Measurements from ENCODE around the gene C18orf63.

C18orf63 gene

GRCh38 chr18:74288041-74288440, 27.6 kb upstream of the C18orf63 start:
- DNase-seq (ENCODE audit: low read depth, low spot score): no peak
- H3K4me3 ChIP-seq (ENCODE audit: insufficient read length, low read depth): no peak overlapping the region
- peaks cover 10% of the 10 kb centered on the region for H3K27me3 ChIP-seq (ENCODE audit: insufficient read depth, insufficient read length)

GRCh38 chr18:74288730-74289129, 26.9 kb upstream of the C18orf63 start:
- Histone ChIP-seq H3K36me3 (ENCODE audit: insufficient read depth, insufficient read length, low read length) (no peaks in the 10 kb centered on the region), H3K4me1 (ENCODE audit: insufficient read depth, insufficient read length) (peaks cover under 1% of the 10 kb centered on the region), H3K9me3 (ENCODE audit: insufficient read depth, low read length) (peaks cover 10% of the 10 kb centered on the region; the same call in 1 of the 2 replicates), H3K27me3 (ENCODE audit: insufficient read depth, insufficient read length) (peaks cover 10% of the 10 kb centered on the region), H3K9ac (ENCODE audit: insufficient read length, low read depth) (no peak overlapping the region), H3K4me3 (ENCODE audit: insufficient read length, low read depth) (no peak overlapping the region)
- TF ChIP-seq YY1 (IDR thresholded peaks at IDR 0.05; ENCODE audit: insufficient read depth, insufficient read length) (no peak), ZNF274 (IDR thresholded peaks at IDR 0.05; ENCODE audit: low read depth, low read length) (no peak), SUZ12 (IDR thresholded peaks at IDR 0.05; ENCODE audit: extremely low read depth, insufficient read depth, insufficient read length) (no peak)
- no peak for DNase-seq (ENCODE audit: low read depth, low spot score)

More at GRCh38 chr18:74288041-74288440, 27.6 kb upstream of the C18orf63 start:
- no peaks in the 10 kb centered on the region for H3K36me3 ChIP-seq (ENCODE audit: insufficient read depth, insufficient read length, low read length)
- H3K9me3 ChIP-seq (ENCODE audit: insufficient read depth, low read length): peaks cover 4% of the 10 kb centered on the region; the same call in 1 of the 2 replicates
- TF ChIP-seq SUZ12 (IDR thresholded peaks at IDR 0.05; ENCODE audit: extremely low read depth, insufficient read depth, insufficient read length) (no peak), ZNF274 (IDR thresholded peaks at IDR 0.05; ENCODE audit: low read depth, low read length) (no peak), YY1 (IDR thresholded peaks at IDR 0.05; ENCODE audit: insufficient read depth, insufficient read length) (no peak)
- no peak overlapping the region for H3K9ac ChIP-seq (ENCODE audit: insufficient read length, low read depth)
- peaks cover 4% of the 10 kb centered on the region for H3K4me1 ChIP-seq (ENCODE audit: insufficient read depth, insufficient read length)

- H3K9ac ChIP-seq (ENCODE audit: insufficient read length, low read depth): no peak overlapping the region
- TF ChIP-seq YY1 (IDR thresholded peaks at IDR 0.05; ENCODE audit: insufficient read depth, insufficient read length): no peak
- no peak for TF ChIP-seq ZNF274 (IDR thresholded peaks at IDR 0.05; ENCODE audit: low read depth, low read length)
- no peak for TF ChIP-seq SUZ12 (IDR thresholded peaks at IDR 0.05; ENCODE audit: extremely low read depth, insufficient read depth, insufficient read length)
- peaks cover 15% of the 10 kb centered on the region; the same call in 1 of the 2 replicates for H3K9me3 ChIP-seq (ENCODE audit: insufficient read depth, low read length)
- no peaks in the 10 kb centered on the region for H3K4me1 ChIP-seq (ENCODE audit: insufficient read depth, insufficient read length)
- peaks cover 10% of the 10 kb centered on the region for H3K27me3 ChIP-seq (ENCODE audit: insufficient read depth, insufficient read length)
- H3K36me3 ChIP-seq (ENCODE audit: insufficient read depth, insufficient read length, low read length): no peaks in the 10 kb centered on the region
- no peak for DNase-seq (ENCODE audit: low read depth, low spot score)
- H3K4me3 ChIP-seq (ENCODE audit: insufficient read length, low read depth): no peak overlapping the region
Measured at GRCh38 chr18:74289137-74289536, 26.5 kb upstream of the C18orf63 start.

- no peak for DNase-seq (ENCODE audit: low read depth, low spot score)
- H3K36me3 ChIP-seq (ENCODE audit: insufficient read depth, insufficient read length, low read length): no peaks in the 10 kb centered on the region
- no peak overlapping the region for H3K4me3 ChIP-seq (ENCODE audit: insufficient read length, low read depth)
- TF ChIP-seq SUZ12 (IDR thresholded peaks at IDR 0.05; ENCODE audit: extremely low read depth, insufficient read depth, insufficient read length) (no peak), ZNF274 (IDR thresholded peaks at IDR 0.05; ENCODE audit: low read depth, low read length) (no peak), YY1 (IDR thresholded peaks at IDR 0.05; ENCODE audit: insufficient read depth, insufficient read length) (no peak)
- H3K27me3 ChIP-seq (ENCODE audit: insufficient read depth, insufficient read length): peaks cover 10% of the 10 kb centered on the region
- H3K9me3 ChIP-seq (ENCODE audit: insufficient read depth, low read length): peaks cover 19% of the 10 kb centered on the region; the same call in 1 of the 2 replicates
- no peaks in the 10 kb centered on the region for H3K4me1 ChIP-seq (ENCODE audit: insufficient read depth, insufficient read length)
- no peak overlapping the region for H3K9ac ChIP-seq (ENCODE audit: insufficient read length, low read depth)
Measured at GRCh38 chr18:74290021-74290420, 25.6 kb upstream of the C18orf63 start.

GRCh38 chr18:74290794-74291471, 24.7 kb upstream of the C18orf63 start:
- peak overlapping the region; percentile 86 for H3K4me3 ChIP-seq (ENCODE audit: insufficient read length, low read depth)
- peaks cover 10% of the 10 kb centered on the region for H3K27me3 ChIP-seq (ENCODE audit: insufficient read depth, insufficient read length)
- H3K4me1 ChIP-seq (ENCODE audit: insufficient read depth, insufficient read length): no peaks in the 10 kb centered on the region
- H3K9me3 ChIP-seq (ENCODE audit: insufficient read depth, low read length): peaks cover 19% of the 10 kb centered on the region; the same call in 1 of the 2 replicates
- peak overlapping the region; percentile 9 for H3K9ac ChIP-seq (ENCODE audit: insufficient read length, low read depth)
- TF ChIP-seq ZNF274 (IDR thresholded peaks at IDR 0.05; ENCODE audit: low read depth, low read length) (no peak), YY1 (IDR thresholded peaks at IDR 0.05; ENCODE audit: insufficient read depth, insufficient read length) (no peak), SUZ12 (IDR thresholded peaks at IDR 0.05; ENCODE audit: extremely low read depth, insufficient read depth, insufficient read length) (no peak)
- no peaks in the 10 kb centered on the region for H3K36me3 ChIP-seq (ENCODE audit: insufficient read depth, insufficient read length, low read length)
- no peak for DNase-seq (ENCODE audit: low read depth, low spot score)

- H3K9me3 ChIP-seq (ENCODE audit: insufficient read depth, low read length): peaks cover 19% of the 10 kb centered on the region; the same call in 1 of the 2 replicates
- no peaks in the 10 kb centered on the region for H3K4me1 ChIP-seq (ENCODE audit: insufficient read depth, insufficient read length)
- no peaks in the 10 kb centered on the region for H3K36me3 ChIP-seq (ENCODE audit: insufficient read depth, insufficient read length, low read length)
- H3K27me3 ChIP-seq (ENCODE audit: insufficient read depth, insufficient read length): peaks cover 10% of the 10 kb centered on the region
- no peak for TF ChIP-seq YY1 (IDR thresholded peaks at IDR 0.05; ENCODE audit: insufficient read depth, insufficient read length)
- TF ChIP-seq SUZ12 (IDR thresholded peaks at IDR 0.05; ENCODE audit: extremely low read depth, insufficient read depth, insufficient read length): no peak
- TF ChIP-seq ZNF274 (IDR thresholded peaks at IDR 0.05; ENCODE audit: low read depth, low read length): no peak
- peak overlapping the region; percentile 86 for H3K4me3 ChIP-seq (ENCODE audit: insufficient read length, low read depth)
- DNase-seq (ENCODE audit: low read depth, low spot score): no peak
- H3K9ac ChIP-seq (ENCODE audit: insufficient read length, low read depth): peak overlapping the region; percentile 74
Measured at GRCh38 chr18:74291472-74291770, 24.2 kb upstream of the C18orf63 start.

- peak within 1 kb of the TSS; percentile 86 for H3K4me3 ChIP-seq (ENCODE audit: insufficient read length, low read depth)
- peak; percentile 83 for DNase-seq (ENCODE audit: low read depth, low spot score)
- peaks cover 19% of the 10 kb centered on the region; the same call in 1 of the 2 replicates for H3K9me3 ChIP-seq (ENCODE audit: insufficient read depth, low read length)
- peak within 1 kb of the TSS; percentile 74 for H3K9ac ChIP-seq (ENCODE audit: insufficient read length, low read depth)
- peaks cover 10% of the 10 kb centered on the region for H3K27me3 ChIP-seq (ENCODE audit: insufficient read depth, insufficient read length)
- H3K36me3 ChIP-seq (ENCODE audit: insufficient read depth, insufficient read length, low read length): no peaks in the 10 kb centered on the region
- H3K4me1 ChIP-seq (ENCODE audit: insufficient read depth, insufficient read length): no peaks in the 10 kb centered on the region
- TF ChIP-seq YY1 (IDR thresholded peaks at IDR 0.05; ENCODE audit: insufficient read depth, insufficient read length) (no peak), SUZ12 (IDR thresholded peaks at IDR 0.05; ENCODE audit: extremely low read depth, insufficient read depth, insufficient read length) (no peak), ZNF274 (IDR thresholded peaks at IDR 0.05; ENCODE audit: low read depth, low read length) (no peak)
Measured at GRCh38 chr18:74291771-74292540, 23.7 kb upstream of the C18orf63 start, which contains the start of gene CYB5A. CYB5A (minus strand) TSS chr18:74291963; CDS start chr18:74291875, 88 bp downstream.
